Measurements from ENCODE around the gene HUNK. TPM values are rescaled to one million over a fixed set of nuclear protein-coding genes. Genes with fewer than 3 reads are reported as not detected.

Gene HUNK
- total RNA-seq, 1 experiment from 2014 or later: 4.8 TPM

DNA sequence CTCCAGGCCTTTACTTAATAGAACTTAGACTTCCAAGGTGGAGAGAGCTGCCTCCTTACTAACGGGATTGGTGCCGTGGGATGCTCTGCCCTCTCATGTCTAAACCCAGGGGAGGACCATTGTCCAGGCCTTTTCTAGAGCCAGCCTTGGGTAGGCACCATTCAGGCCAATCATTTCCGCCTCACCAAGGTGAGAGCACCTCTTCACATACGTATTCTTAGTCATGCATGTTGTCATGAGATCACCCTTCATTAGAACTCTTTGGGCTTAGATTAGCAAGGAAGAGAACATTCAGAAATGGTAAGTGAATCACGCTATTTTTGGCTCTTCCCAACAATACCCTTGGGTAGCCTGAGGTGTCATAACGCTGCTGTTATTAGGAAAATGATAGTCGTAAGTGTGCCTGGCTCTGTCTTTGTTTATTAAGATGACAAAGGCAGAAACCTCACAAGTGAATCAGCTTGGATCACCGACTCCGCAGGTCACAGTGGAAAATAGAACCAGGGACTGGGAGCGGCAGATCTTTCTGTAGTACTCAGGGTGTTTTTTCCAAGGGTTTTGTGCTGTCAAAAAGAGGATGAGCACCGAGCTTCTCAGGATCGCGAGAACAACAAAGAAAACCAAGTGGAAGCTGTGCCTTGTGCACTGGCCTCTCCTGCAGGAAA, 55.0 kb downstream of the HUNK start:
- POLR2A ChIA-PET: no interaction called here
- Histone ChIP-seq H3K36me3 (ENCODE audit: control insufficient read depth, insufficient read depth, low read length) (no peaks in the 10 kb centered on the region), H3K4me3 (ENCODE audit: low read depth, low read length) (no peak overlapping the region), H3K27me3 (replicated peaks; ENCODE audit: control insufficient read depth, insufficient read depth, low read length) (no peaks in the 10 kb centered on the region), H3K9me3 (0 out of 2 replicates have a peak, but pooled peaks cover 4% of the 10 kb centered on the region), H3K4me1 (no peaks in the 10 kb centered on the region; the same call in 1 of the 2 replicates)
- Mint-ChIP-seq H3K9me3 (ENCODE audit: unreplicated experiment) (peaks cover 9% of the 10 kb centered on the region), H3K4me1 (ENCODE audit: low read depth, unreplicated experiment) (peaks cover 17% of the 10 kb centered on the region), H3K4me3 (ENCODE audit: unreplicated experiment) (no peak overlapping the region), H3K27me3 (ENCODE audit: insufficient read depth, unreplicated experiment) (no peaks in the 10 kb centered on the region), H3K27ac (ENCODE audit: unreplicated experiment) (no peak overlapping the region), H3K36me3 (ENCODE audit: insufficient read depth, unreplicated experiment) (no peaks in the 10 kb centered on the region)
- no TSS peak for BruUV-seq (replicated peaks)
- TF ChIP-seq, protein P1, sequence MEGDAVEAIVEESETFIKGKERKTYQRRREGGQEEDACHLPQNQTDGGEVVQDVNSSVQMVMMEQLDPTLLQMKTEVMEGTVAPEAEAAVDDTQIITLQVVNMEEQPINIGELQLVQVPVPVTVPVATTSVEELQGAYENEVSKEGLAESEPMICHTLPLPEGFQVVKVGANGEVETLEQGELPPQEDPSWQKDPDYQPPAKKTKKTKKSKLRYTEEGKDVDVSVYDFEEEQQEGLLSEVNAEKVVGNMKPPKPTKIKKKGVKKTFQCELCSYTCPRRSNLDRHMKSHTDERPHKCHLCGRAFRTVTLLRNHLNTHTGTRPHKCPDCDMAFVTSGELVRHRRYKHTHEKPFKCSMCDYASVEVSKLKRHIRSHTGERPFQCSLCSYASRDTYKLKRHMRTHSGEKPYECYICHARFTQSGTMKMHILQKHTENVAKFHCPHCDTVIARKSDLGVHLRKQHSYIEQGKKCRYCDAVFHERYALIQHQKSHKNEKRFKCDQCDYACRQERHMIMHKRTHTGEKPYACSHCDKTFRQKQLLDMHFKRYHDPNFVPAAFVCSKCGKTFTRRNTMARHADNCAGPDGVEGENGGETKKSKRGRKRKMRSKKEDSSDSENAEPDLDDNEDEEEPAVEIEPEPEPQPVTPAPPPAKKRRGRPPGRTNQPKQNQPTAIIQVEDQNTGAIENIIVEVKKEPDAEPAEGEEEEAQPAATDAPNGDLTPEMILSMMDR (IDR thresholded peaks at IDR 0.05; ENCODE audit: insufficient read depth in 1 of 2, low read depth in 1 of 2, low read length in 1 of 2, severe bottlenecking in 1 of 2, unreplicated experiment in 1 of 2): no peak
- CTCF ChIA-PET: no interaction called here
- no peak for DNase-seq
- intact Hi-C loops (cut with micrococcal nuclease; ENCODE audit: unreplicated experiment): no loop called here

DNA sequence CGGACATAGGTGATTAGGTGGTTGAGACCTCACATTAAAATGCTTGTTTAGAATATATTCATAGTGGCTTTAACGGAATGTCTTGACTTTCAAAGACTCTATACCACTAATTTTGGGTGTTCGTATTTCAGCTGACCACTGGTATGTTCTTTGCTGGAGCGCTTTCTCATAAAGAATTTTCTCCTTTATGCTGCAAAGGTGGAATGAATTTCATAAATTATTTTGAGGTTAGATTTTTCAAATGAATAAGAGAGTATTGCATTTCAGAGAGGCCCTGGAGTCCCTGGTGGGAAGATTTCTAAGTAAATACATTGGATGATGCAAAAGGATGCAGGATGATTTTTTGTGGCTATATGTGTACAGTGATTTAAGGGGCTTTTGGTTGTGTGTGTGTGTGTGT, 55.8 kb downstream of the HUNK start:
- no peak overlapping the region for H3K27ac Mint-ChIP-seq (ENCODE audit: unreplicated experiment)
- Histone ChIP-seq H3K4me3 (ENCODE audit: low read depth, low read length) (no peak overlapping the region), H3K9me3 (0 out of 2 replicates have a peak, but pooled peaks cover 4% of the 10 kb centered on the region), H3K4me1 (no peaks in the 10 kb centered on the region; the same call in 1 of the 2 replicates), H3K36me3 (ENCODE audit: control insufficient read depth, insufficient read depth, low read length) (no peaks in the 10 kb centered on the region), H3K27me3 (replicated peaks; ENCODE audit: control insufficient read depth, insufficient read depth, low read length) (no peaks in the 10 kb centered on the region)
- POLR2A ChIA-PET: no interaction called here
- no peaks in the 10 kb centered on the region for H3K36me3 Mint-ChIP-seq (ENCODE audit: insufficient read depth, unreplicated experiment)
- H3K27me3 Mint-ChIP-seq (ENCODE audit: insufficient read depth, unreplicated experiment): no peaks in the 10 kb centered on the region
- no TSS peak for BruUV-seq (replicated peaks)
- peaks cover 9% of the 10 kb centered on the region for H3K9me3 Mint-ChIP-seq (ENCODE audit: unreplicated experiment)
- DNase-seq: no peak
- H3K4me3 Mint-ChIP-seq (ENCODE audit: unreplicated experiment): no peak overlapping the region
- CTCF ChIA-PET: no interaction called here
- intact Hi-C loops (cut with micrococcal nuclease; ENCODE audit: unreplicated experiment): no loop called here
- H3K4me1 Mint-ChIP-seq (ENCODE audit: low read depth, unreplicated experiment): peaks cover 17% of the 10 kb centered on the region
- TF ChIP-seq, protein P1 (IDR thresholded peaks at IDR 0.05; ENCODE audit: insufficient read depth in 1 of 2, low read depth in 1 of 2, low read length in 1 of 2, severe bottlenecking in 1 of 2, unreplicated experiment in 1 of 2): no peak

DNA sequence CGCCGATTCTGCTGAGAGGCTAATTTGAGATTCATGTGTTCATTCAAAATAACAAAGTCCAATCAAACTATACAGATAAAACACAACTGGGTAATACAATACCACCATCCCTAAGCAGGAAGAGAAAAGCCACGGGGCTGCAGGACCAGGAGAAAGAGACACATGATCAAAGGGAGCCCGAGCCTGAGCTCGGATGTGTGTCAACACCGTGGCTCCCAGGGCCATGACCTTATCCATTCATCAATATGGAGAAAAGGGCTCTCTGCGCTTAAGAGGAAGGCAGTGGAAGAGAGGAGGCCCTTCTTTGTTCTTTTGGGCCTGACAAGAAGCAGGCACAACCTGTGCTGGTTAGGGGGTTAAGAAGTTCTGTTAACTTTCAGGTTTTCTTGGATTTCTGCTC, 56.7 kb downstream of the HUNK start:
- Histone ChIP-seq H3K9me3 (0 out of 2 replicates have a peak, but pooled peaks cover 4% of the 10 kb centered on the region), H3K36me3 (ENCODE audit: control insufficient read depth, insufficient read depth, low read length) (no peaks in the 10 kb centered on the region), H3K4me1 (no peaks in the 10 kb centered on the region; the same call in 1 of the 2 replicates), H3K27me3 (replicated peaks; ENCODE audit: control insufficient read depth, insufficient read depth, low read length) (no peaks in the 10 kb centered on the region), H3K4me3 (ENCODE audit: low read depth, low read length) (no peak overlapping the region)
- Mint-ChIP-seq H3K27ac (ENCODE audit: unreplicated experiment) (no peak overlapping the region), H3K27me3 (ENCODE audit: insufficient read depth, unreplicated experiment) (no peaks in the 10 kb centered on the region), H3K4me1 (ENCODE audit: low read depth, unreplicated experiment) (peaks cover 17% of the 10 kb centered on the region), H3K9me3 (ENCODE audit: unreplicated experiment) (peaks cover 9% of the 10 kb centered on the region), H3K36me3 (ENCODE audit: insufficient read depth, unreplicated experiment) (no peaks in the 10 kb centered on the region), H3K4me3 (ENCODE audit: unreplicated experiment) (no peak overlapping the region)
- ChIA-PET POLR2A (no interaction called here), CTCF (interaction anchor here (0.5 kb wide), 1 partner anchor 842 kb away, joined by 7 read pairs; the partner anchor contains the start of gene PAXBP1)
- intact Hi-C loops (cut with micrococcal nuclease; ENCODE audit: unreplicated experiment): no loop called here
- no TSS peak for BruUV-seq (replicated peaks)
- no peak for DNase-seq
- TF ChIP-seq, protein P1 (IDR thresholded peaks at IDR 0.05; ENCODE audit: insufficient read depth in 1 of 2, low read depth in 1 of 2, low read length in 1 of 2, severe bottlenecking in 1 of 2, unreplicated experiment in 1 of 2): no peak
